ENCODE results near the gene MAPKAPK2.

- TF ChIP-seq CHD2 (IDR thresholded peaks at IDR 0.05; ENCODE audit: low read length, partially characterized antibody) (no peak), CTCF (IDR thresholded peaks at IDR 0.05) (no peak), ELF1 (IDR thresholded peaks at IDR 0.05) (no peak), REST (IDR thresholded peaks at IDR 0.05; ENCODE audit: low read depth, low read length) (no peak), EP300 (IDR thresholded peaks at IDR 0.05; ENCODE audit: borderline replicate concordance in 1 of 2, low read depth in 1 of 2, low read length in 1 of 2) (no peak), SMC3 (IDR thresholded peaks at IDR 0.05; ENCODE audit: low read depth, low read length) (no peak), RAD21 (IDR thresholded peaks at IDR 0.05; ENCODE audit: low read length) (no peak), USF2 (IDR thresholded peaks at IDR 0.05; ENCODE audit: borderline replicate concordance, low read depth, low read length) (no peak), POLR2AphosphoS5 (IDR thresholded peaks at IDR 0.05; ENCODE audit: low read depth, low read length) (no peak), GABPA (IDR thresholded peaks at IDR 0.05; ENCODE audit: low read depth) (no peak), MAX (IDR thresholded peaks at IDR 0.05; ENCODE audit: low read depth) (no peak), JUND (IDR thresholded peaks at IDR 0.05) (no peak), TCF12 (IDR thresholded peaks at IDR 0.05) (no peak), MXI1 (IDR thresholded peaks at IDR 0.05; ENCODE audit: low read depth, low read length) (no peak)
Observed at GRCh38 chr1:206771338-206771692, 86.6 kb downstream of the MAPKAPK2 start.

Data from SK-N-SH (cell line).